Gastroesophageal sphincter (tissue), 4 donors: Measurements from ENCODE around the gene RPRD2. TPM values are rescaled to one million over a fixed set of nuclear protein-coding genes. Genes with fewer than 3 reads are reported as not detected.

Experiments used
- ATAC-seq: fragments of 150-250 bp; one replicate; pipeline ENCODE4 v1.9.1; 2016; ENCODE audit warnings: mild to moderate bottlenecking, moderate library complexity
- H3K27ac ChIP-seq, 4 donors: fragments of 200-600 bp; sonication (generic) in 3 of 4; 1 replicate in 3 of 4; 2 replicates in 1 of 4; pipeline ENCODE4 v1.5.1; 2016 to 2019
- H3K27me3 ChIP-seq: fragments of 200-600 bp; sonication (generic); one replicate; pipeline ENCODE4 v1.5.1; 2019
- H3K36me3 ChIP-seq, 2 donors: fragments of 200-600 bp; sonication (generic); one replicate each; pipeline ENCODE4 v1.5.1; 2019; ENCODE audit warnings: control low read depth in 1 of 2
- H3K4me1 ChIP-seq, 3 donors: fragments of 200-600 bp; sonication (generic); 1 replicate in 2 of 3; 2 replicates in 1 of 3; pipeline ENCODE4 v1.5.1; 2016 to 2019; ENCODE audit warnings: control low read depth in 2 of 3
- H3K4me3 ChIP-seq, 2 donors: fragments of 200-600 bp; sonication (generic); one replicate each; pipeline ENCODE4 v1.5.1; 2019; ENCODE audit warnings: mild to moderate bottlenecking in 1 of 2, moderate library complexity in 1 of 2
- H3K9me3 ChIP-seq, 3 donors: fragments of 200-600 bp; sonication (generic); one replicate each; pipeline ENCODE4 v1.5.1; 2017 to 2019; ENCODE audit warnings: control low read depth in 2 of 3
- CTCF ChIP-seq, 4 experiments: fragments of 200-600 bp in 2 of 4; fragments of 450-650 bp in 2 of 4; sonication (generic) in 1 of 4; IDR thresholded peaks; one replicate each; pipeline ENCODE4 v1.5.1; 2017 to 2019; ENCODE audit warnings: antibody characterized with exemption in 4 of 4, mild to moderate bottlenecking in 2 of 4, moderate library complexity in 2 of 4
- EP300 ChIP-seq: sonication (generic); formaldehyde crosslinking; IDR thresholded peaks from one replicate; pipeline ENCODE4 v1.6.1; 2017; ENCODE audit warnings: antibody characterized with exemption, mild to moderate bottlenecking
- POLR2A ChIP-seq, 2 donors: fragments of 450-650 bp; IDR thresholded peaks; one replicate each; pipeline ENCODE4 v1.6.1; 2017; ENCODE audit warnings: antibody characterized with exemption in 2 of 2, mild to moderate bottlenecking in 2 of 2, moderate library complexity in 1 of 2
- POLR2AphosphoS5 ChIP-seq: sonication (generic); formaldehyde crosslinking; IDR thresholded peaks from one replicate; pipeline ENCODE4 v1.6.1; 2017; ENCODE audit warnings: antibody characterized with exemption
- WGBS, 2 donors: methylation state at CpG; one replicate each; pipeline ENCODE4 v1.1.5; 2018; ENCODE audit warnings: low coverage in 1 of 2; 5-methylcytosine and 5-hydroxymethylcytosine counted together
- total RNA-seq, 4 donors: library from RNA; depleted of rRNA; stranded (reverse); fragments of >200 nt; gene quantifications; one replicate each; pipeline ENCODE4 v1.1.0, GENCODE V29; 2016

Gene RPRD2
- total RNA-seq, 4 donors from 2014 or later, result 17.0 to 31.3 (median 26.2) TPM

- H3K27me3 ChIP-seq, result no peaks in the 10 kb centered on the region
- no peak overlapping the region for H3K27ac ChIP-seq
- H3K4me3 ChIP-seq, result no peak overlapping the region
- no peaks in the 10 kb centered on the region for H3K9me3 ChIP-seq
- WGBS, 2 donors, result 89 to 96% methylated on average over 3 of the region's 3 CpGs
- no peak for ATAC-seq
- no peak for TF ChIP-seq EP300
- TF ChIP-seq POLR2A (IDR thresholded peaks at IDR 0.05), result no peak
- no peak for TF ChIP-seq POLR2AphosphoS5
- no peak for TF ChIP-seq CTCF (IDR thresholded peaks at IDR 0.05)
- H3K36me3 ChIP-seq, result no peaks in the 10 kb centered on the region
- peaks cover 2 to 59% (median 7%) of the 10 kb centered on the region in 3 donors for H3K4me1 ChIP-seq
Measured at GRCh38 chr1:150407330-150407729, 43.4 kb downstream of the RPRD2 start.

GRCh38 chr1:150408800-150409199, 44.9 kb downstream of the RPRD2 start:
- H3K27ac ChIP-seq, result no peak overlapping the region
- no peak for ATAC-seq
- TF ChIP-seq CTCF (IDR thresholded peaks at IDR 0.05) (no peak), POLR2AphosphoS5 (no peak), EP300 (no peak), POLR2A (IDR thresholded peaks at IDR 0.05) (no peak)
- no peaks in the 10 kb centered on the region for H3K36me3 ChIP-seq
- no peaks in the 10 kb centered on the region for H3K27me3 ChIP-seq
- no peak overlapping the region for H3K4me3 ChIP-seq
- 83 to 91% methylated on average over 2 of the region's 2 CpGs for WGBS, 2 donors
- peaks cover 2 to 55% (median 7%) of the 10 kb centered on the region in 3 donors for H3K4me1 ChIP-seq
- no peaks in the 10 kb centered on the region for H3K9me3 ChIP-seq

- no peaks in the 10 kb centered on the region for H3K9me3 ChIP-seq
- H3K27ac ChIP-seq, result no peak overlapping the region
- WGBS, 2 donors, result 73 to 85% methylated on average over 5 to 10 of the region's 12 CpGs
- TF ChIP-seq POLR2A (IDR thresholded peaks at IDR 0.05) (no peak), CTCF (IDR thresholded peaks at IDR 0.05) (no peak), EP300 (no peak), POLR2AphosphoS5 (no peak)
- ATAC-seq, result no peak
- H3K36me3 ChIP-seq, result no peaks in the 10 kb centered on the region
- H3K4me1 ChIP-seq, result peaks cover 2 to 45% (median 7%) of the 10 kb centered on the region in 3 donors
- H3K4me3 ChIP-seq, result no peak overlapping the region
- H3K27me3 ChIP-seq, result no peaks in the 10 kb centered on the region
Measured at GRCh38 chr1:150409504-150410362, 45.8 kb downstream of the RPRD2 start.

- H3K36me3 ChIP-seq, result no peaks in the 10 kb centered on the region
- no peak overlapping the region for H3K27ac ChIP-seq
- H3K4me1 ChIP-seq, result peaks cover under 1 to 39% (median 5%) of the 10 kb centered on the region in 3 donors
- H3K9me3 ChIP-seq, result no peaks in the 10 kb centered on the region
- WGBS, 2 donors, result 64 to 75% methylated on average over 4 to 6 of the region's 6 CpGs
- ATAC-seq, result no peak
- H3K27me3 ChIP-seq, result no peaks in the 10 kb centered on the region
- TF ChIP-seq POLR2A (IDR thresholded peaks at IDR 0.05) (no peak), CTCF (IDR thresholded peaks at IDR 0.05) (no peak), EP300 (no peak), POLR2AphosphoS5 (no peak)
- no peak overlapping the region for H3K4me3 ChIP-seq
Measured at GRCh38 chr1:150410582-150411101, 46.7 kb downstream of the RPRD2 start.

- TF ChIP-seq POLR2A (IDR thresholded peaks at IDR 0.05), result no peak
- TF ChIP-seq POLR2AphosphoS5, result no peak
- TF ChIP-seq CTCF (IDR thresholded peaks at IDR 0.05), result no peak
- no peak for TF ChIP-seq EP300
- no peaks in the 10 kb centered on the region for H3K9me3 ChIP-seq
- peaks cover 0 to 21% of the 10 kb centered on the region in 2 donors for H3K36me3 ChIP-seq
- no peak overlapping the region for H3K27ac ChIP-seq
- 94 to 100% methylated on average over 2 to 4 of the region's 4 CpGs for WGBS, 2 donors
- no peaks in the 10 kb centered on the region for H3K27me3 ChIP-seq
- H3K4me1 ChIP-seq, result peaks cover 0 to 13% (median 0%) of the 10 kb centered on the region in 3 donors
- H3K4me3 ChIP-seq, result no peak overlapping the region
- no peak for ATAC-seq
Measured at GRCh38 chr1:150414592-150414991, 50.6 kb downstream of the RPRD2 start.
